ENCODE data around the gene CABCOCO1.

GRCh38 chr10:61719906-61720305 lies 57.2 kb downstream of the CABCOCO1 start:
- TF ChIP-seq CTCF (conservative IDR thresholded peaks at IDR 0.05; ENCODE audit: low read depth, low read length) (no peak), EZH2 (IDR thresholded peaks at IDR 0.05; ENCODE audit: borderline replicate concordance, low read depth, low read length, poor library complexity, severe bottlenecking) (no peak)

All from A673 (cell line).